HG03060 (cell line): ENCODE results near the gene THAP2.
"Not testable (repeated sequence)": the region's sequence is repeated elsewhere in the genome, so short reads cannot be mapped to it uniquely, and the experiment has no call there.

Source experiments
- ATAC-seq: cut with Tn5 transposase; IDR thresholded peaks from one replicate; pipeline ENCODE4 v1.9.1; 2021; ENCODE audit warnings: low read depth, moderate number of reproducible peaks; ENCODE audit not compliant: unreplicated experiment

THAP2 gene

DNA sequence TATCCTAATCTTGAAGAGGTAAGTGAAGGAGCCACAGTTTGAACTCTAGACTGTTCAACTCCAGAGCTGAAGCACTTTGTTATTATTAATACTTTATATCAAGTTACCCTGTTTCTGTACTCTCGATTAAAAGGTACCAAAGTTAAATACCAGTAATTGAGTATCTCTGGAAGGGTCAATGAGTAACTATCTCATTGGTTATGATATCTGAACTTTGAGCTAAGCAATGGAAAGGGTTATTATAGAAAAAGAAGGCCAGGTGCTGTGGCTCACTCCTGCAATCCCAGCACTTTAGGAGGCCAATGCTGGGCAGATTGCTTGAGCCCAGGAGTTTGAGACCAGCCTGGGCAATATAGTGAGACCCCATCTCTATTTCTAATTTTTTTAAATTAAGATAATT lies 31.7 kb downstream of the THAP2 start:
- no peak for ATAC-seq

DNA sequence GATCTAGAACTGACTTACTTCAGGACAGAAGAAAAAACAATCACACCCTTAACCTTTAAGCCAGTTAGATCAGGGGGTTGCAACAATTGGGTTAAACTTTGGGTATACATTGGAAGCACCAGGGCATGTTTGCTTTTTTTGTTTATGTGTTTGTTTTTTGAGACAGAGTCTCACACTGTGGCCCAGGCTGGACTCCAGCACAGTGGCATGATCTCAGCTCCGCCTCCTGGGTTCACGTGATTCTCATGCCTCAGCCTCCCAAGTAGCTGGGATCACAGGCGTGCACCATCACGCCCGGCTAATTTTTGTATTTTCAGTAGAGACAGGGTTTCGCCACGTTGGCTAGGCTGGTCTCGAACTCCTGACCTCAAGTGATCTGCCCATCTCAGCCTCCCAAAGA lies 38.1 kb downstream of the THAP2 start:
- ATAC-seq: not testable (repeated sequence)

DNA sequence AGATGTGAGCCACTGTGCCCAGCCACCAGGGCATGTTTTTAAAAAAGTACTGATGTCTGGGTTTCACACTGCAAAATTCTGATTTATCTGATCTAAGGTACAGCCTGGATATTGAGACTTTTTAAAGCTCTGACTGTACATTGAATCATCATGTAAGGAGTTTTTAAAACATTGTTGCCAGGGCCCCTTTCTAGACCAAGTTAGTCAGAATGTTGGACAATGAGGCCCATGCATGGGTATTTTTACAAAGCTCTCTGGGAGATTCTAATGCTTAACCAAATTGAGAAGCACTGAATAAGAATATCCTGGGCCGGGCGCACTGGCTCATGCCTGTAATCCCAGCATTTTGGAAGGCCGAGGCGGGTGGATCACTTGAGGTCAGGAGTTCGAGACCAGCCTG lies 38.5 kb downstream of the THAP2 start:
- ATAC-seq: no peak

DNA sequence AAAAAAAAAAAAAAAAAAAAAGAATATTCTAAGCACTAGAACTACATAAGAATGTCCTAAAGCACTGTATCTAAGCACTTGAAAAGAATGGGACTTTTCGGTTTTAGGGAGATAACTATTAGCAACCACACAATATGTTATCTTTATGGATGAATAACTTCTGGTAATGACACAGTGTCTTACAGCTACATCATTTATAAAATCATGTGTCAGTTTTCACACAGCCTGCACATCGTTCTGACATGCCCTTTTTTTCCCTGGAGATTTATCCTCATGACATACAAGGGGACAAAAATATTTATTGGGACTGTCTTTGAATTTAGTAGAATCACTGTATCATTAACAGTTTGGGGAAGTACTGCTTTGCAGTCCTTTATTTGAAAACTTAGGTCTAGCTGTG lies 39.1 kb downstream of the THAP2 start:
- no peak for ATAC-seq

DNA sequence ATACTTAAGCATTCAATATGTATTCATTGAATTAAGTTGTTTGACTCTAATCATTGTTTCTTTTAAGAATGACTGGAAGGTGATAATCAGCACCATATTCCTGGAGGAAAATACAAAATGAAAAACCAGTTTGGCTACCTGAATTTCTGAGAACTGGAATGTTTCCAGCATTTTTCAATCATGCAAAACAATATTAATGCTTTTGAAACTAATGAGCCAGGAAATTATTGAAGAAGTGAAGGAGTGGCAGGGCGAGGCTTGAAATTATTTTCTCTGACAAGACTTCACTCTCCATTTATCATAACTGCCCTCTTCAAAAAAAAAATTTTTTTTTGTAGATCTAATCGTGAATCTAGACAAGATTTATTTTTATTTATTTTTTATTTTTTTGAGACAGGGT lies 40.8 kb downstream of the THAP2 start:
- ATAC-seq: no peak

DNA sequence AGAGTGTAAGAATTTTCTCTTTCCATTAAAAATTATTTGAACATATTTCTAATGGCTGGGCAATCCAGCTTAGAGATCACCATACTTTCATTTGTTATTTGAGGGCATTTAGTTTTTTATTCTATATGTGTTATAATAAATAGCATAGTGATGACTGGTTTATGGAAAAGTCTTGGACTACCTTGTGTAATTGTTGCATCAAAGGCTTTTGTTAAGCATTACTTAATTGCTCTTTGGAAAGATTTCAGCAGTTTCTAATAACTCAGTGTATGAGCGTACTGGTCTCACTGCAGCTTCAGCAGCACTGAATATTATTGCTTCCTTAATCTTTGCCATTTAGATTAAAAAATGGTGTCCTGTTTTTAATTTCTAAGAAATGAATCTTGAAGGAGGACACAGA lies 44.6 kb downstream of the THAP2 start:
- ATAC-seq: no peak

DNA sequence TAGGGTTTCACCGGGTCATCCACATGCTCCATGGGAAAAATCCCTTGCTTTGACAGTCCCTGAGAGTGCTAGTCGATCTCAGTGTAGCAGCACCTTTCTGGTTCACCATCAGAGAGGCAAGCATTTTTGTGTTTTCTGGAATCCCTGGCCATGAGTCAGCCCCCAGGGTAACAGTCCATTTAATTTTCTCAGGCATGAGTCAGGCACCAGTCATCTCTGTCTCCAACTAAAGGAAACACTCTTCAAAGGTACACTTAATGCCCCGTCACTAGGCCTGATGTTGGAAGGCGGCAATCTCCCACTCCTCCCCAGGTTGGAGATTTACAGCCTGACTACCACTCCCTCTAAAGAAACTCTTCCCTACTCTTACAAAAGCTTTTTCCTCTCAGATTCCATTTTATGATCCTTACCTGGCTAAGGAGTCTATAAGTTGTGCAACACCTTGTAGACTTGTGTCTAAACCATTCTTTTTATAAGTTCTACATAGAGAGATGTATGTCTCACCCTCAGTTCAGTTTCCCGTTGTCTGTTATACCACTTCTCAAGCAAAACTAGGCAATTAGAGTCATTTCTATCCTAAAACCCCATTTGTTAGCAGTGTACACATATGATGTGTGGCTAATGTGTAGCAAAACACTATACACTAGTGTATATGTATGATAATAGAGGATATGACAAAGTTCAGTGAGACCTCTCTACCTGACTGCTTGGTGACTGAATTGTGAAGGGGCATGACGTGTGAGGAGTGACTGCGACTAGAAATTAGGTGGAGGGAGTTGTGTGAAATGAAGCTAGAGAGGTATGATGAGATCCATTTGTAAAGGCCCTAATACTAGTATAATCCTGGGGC lies 46.4 kb downstream of the THAP2 start:
- ATAC-seq: no peak

DNA sequence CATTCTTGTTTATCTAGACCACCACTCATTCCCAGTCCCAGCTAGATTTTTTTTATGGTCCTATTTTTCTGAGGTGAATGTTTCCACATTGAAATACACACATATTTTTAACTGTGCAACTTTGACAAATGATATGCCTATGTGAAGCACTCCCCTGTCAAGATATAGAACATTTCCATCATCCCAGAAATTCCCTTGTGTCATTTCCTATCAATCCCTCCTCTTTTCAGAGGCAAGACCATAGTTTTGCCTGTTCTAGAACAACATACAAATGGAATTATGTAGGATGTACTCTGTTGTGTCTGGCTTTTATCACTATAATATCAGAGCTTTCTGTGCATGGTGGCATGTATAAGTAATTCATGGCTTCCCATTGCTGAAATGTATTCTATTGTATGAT lies 54.5 kb downstream of the THAP2 start:
- ATAC-seq: no peak

DNA sequence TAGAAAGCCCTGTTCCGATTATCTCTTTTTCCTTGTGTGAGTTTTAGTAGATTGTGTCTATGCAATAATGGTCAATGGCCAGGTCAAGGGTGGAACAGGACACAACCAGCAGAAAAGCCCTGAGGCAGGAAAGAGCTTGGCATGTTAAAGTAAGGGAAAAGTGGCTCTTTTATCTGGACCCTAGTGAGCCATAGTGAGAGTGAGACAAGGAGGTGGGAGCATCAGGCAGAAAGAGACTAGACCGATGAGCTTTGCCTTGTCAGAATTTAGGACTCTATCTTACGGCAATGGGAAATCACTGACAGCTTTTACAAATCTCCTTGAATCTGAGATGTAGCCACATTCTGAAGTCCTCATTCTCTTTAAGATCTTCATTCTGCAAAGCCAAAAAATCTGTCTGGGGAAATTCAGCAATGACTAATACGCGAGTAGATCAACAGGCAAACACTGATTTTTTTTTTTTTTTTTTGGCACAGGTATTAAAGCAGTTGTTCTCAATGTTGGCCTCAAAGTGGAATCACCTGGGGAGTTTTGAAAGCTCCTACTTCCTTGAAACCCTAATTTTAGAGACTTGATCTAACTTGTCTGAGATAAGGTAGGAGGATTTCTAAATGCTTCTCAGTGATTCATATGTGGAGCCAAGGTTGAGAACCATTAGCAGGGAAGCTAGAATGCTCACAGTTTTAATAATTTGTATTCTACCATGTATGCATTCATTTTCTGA lies 55.7 kb downstream of the THAP2 start:
- no peak for ATAC-seq

DNA sequence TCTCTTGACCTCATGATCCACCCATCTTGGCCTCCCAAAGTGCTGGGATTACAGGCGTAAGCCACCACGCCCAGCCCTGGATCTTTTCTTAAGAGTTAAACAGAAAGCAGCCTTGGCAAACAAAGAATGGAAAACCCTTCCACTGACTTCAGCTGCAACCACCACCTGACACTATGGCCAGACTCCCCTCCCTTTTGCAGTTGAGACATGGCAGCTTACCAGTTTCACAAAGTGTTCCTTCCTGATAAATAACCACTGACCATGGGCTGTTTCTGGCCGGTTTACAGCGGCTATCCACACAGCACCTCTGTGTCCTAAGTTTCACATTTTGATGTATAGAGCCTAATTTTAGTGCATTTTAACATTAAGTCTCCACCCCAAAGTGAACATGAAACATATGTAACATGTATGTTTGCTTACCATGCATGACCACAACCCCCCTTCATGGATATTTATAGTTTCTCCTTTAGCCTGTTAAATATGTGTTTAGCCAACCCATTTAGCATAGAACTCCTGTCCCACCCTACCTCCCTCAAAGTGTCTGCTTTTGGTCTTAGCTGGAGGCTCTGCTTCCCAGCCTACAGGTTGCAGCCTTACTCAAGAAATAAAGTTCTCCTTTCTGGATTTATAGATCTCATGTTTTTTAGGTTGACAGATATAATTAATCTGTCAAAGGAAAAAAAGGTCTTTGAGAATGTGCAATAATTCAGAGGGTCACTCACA lies 57.8 kb downstream of the THAP2 start:
- ATAC-seq: no peak

DNA sequence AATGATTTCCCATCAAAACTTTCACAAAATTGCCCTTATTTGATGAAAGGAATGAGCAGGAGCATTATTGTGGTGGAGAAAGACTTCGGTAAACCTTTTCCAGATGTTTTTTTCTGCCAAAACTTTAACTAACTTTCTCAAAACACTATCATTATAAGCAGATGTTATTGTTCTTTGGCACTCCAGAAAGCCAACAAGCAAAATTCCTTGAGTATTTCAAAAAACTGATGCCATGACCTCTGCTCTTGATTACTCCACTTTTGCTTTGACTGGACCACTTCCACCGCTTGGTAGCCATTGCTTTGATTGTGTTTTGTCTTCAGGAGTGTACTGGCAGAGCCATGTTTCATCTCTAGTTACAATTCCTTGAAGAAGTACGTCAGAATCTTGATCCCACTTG lies 60.9 kb downstream of the THAP2 start:
- no peak for ATAC-seq

DNA sequence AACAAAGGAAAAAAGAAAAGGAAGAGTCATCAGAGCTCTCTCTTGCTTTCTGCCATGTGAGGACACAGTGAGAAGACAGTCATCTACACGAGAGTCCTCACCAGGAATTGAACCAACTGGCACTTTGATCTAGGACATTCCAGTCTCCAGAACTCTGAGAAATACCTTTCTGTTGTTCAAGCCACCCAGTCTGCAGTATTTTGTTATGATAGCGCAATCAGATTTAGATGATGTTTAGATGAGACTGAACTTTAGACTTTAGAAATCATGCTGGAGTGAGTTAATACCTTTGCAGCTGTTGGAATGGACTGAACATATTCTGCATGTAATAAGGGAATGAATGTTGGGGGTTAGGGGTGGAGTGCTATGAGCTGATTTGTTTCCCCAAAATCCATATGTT lies 62.4 kb downstream of the THAP2 start:
- ATAC-seq: no peak

DNA sequence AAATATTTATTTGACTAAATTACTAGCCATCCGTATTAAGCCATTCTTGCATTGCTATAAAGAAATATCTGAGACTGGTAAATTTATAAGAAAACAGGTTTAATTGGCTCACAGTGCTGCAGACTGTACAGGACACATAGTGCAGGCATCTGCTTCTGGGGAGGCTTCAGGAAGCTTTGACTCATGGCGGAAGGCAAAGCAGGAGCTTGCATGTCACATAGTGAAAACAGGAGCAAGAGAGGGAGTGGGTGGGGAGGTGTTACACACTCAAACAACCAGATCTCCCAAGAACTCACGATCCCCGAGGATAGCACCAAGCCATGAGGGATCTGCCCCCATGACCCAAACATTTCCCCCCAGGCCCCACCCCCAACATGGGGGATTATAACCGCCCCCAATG lies 63.9 kb downstream of the THAP2 start:
- no peak for ATAC-seq
